SK-N-SH treated with all-trans-retinoic acid at 6 μM for 48 hours (cell line): ENCODE data around the gene SVIL.

Experiments
- ARNTL ChIP-seq: fragments of 450-650 bp; formaldehyde crosslinking; IDR thresholded peaks from 2 replicates; pipeline ENCODE4 v1.5.0; 2020; ENCODE audit warnings: low read depth, mild to moderate bottlenecking, moderate library complexity, borderline replicate concordance
- BACH2 ChIP-seq: fragments of 250-450 bp; sonication (Bioruptor Pico); IDR thresholded peaks from 2 replicates; pipeline ENCODE4 v1.9.0; 2021; ENCODE audit warnings: mild to moderate bottlenecking, borderline replicate concordance
- ESRRG ChIP-seq: fragments of 250-450 bp; sonication (Bioruptor Pico); IDR thresholded peaks from 2 replicates; pipeline ENCODE4 v1.6.1; 2021; ENCODE audit warnings: mild to moderate bottlenecking
- SNAI2 ChIP-seq: fragments of 250-450 bp; sonication (Bioruptor Pico); IDR thresholded peaks from 2 replicates; pipeline ENCODE4 v1.5.0; 2020; ENCODE audit warnings: mild to moderate bottlenecking, moderate library complexity
- TCF4 ChIP-seq: fragments of 250-450 bp; sonication (Bioruptor Pico); IDR thresholded peaks from 2 replicates; pipeline ENCODE4 v1.8.0; 2021; ENCODE audit warnings: mild to moderate bottlenecking, moderate library complexity, borderline replicate concordance
- ZC3H10 ChIP-seq: fragments of 250-450 bp; sonication (Bioruptor Pico); IDR thresholded peaks from 2 replicates; pipeline ENCODE4 v1.5.1; 2021; ENCODE audit warnings: mild to moderate bottlenecking, moderate library complexity
- ZFP3 ChIP-seq: fragments of 250-450 bp; sonication (Bioruptor Pico); IDR thresholded peaks from 2 replicates; pipeline ENCODE4 v1.5.0; 2020; ENCODE audit warnings: mild to moderate bottlenecking, moderate library complexity
- ZNF565 ChIP-seq: fragments of 450-650 bp; formaldehyde crosslinking; conservative IDR thresholded peaks from 2 replicates; pipeline ENCODE4 v1.5.0; 2020; ENCODE audit warnings: low read depth, mild to moderate bottlenecking, moderate library complexity
- ZNF70 ChIP-seq: fragments of 450-650 bp; formaldehyde crosslinking; IDR thresholded peaks from 2 replicates; pipeline ENCODE4 v1.5.0; 2020; ENCODE audit warnings: mild to moderate bottlenecking, moderate library complexity
- TF ChIP-seq, protein P1 (sequence below): fragments of 250-450 bp; sonication (Bioruptor Pico); IDR thresholded peaks from 2 replicates; pipeline ENCODE4 v1.8.0; 2020; ENCODE audit warnings: mild to moderate bottlenecking, moderate library complexity, borderline replicate concordance
- TF ChIP-seq, protein P2 (sequence below): fragments of 250-450 bp; sonication (Bioruptor Pico); IDR thresholded peaks from 2 replicates; pipeline ENCODE4 v1.5.1; 2021; ENCODE audit warnings: mild to moderate bottlenecking, moderate library complexity
- TF ChIP-seq, protein P3 (sequence below): fragments of 250-450 bp; sonication (Bioruptor Pico); IDR thresholded peaks from 2 replicates; pipeline ENCODE4 v1.5.1; 2020; ENCODE audit warnings: low read depth, mild to moderate bottlenecking, moderate library complexity

DNA sequence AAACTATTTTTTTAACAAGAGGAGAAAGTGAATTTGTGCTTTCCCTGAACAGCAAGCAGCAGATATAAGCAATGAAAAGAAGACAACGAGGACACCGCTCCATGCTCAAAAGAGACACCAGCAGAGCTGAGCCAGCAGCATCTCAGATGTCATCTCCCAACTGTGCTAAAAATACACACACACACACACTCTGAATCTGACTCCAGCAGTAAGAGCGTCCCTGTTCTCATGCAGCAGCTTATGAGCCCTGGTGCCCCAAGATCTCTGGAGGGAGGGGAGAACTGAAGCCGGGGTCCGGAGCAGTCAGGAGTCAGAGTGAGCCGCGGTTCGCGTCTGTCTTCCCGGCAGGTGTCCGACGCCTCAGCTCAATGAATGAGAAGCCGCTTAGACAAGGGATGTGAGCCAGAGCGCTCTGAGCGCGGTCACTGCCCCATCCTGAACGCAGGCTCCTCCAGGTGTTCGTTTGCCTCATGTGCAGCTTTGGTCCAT lies 49.2 kb downstream of the SVIL start:
- TF ChIP-seq ESRRG (CRISPR knock-in tag): no peak
- no peak for TF ChIP-seq ZFP3 (CRISPR knock-in tag)
- no peak for TF ChIP-seq ARNTL (CRISPR knock-in tag)
- TF ChIP-seq, protein P1, sequence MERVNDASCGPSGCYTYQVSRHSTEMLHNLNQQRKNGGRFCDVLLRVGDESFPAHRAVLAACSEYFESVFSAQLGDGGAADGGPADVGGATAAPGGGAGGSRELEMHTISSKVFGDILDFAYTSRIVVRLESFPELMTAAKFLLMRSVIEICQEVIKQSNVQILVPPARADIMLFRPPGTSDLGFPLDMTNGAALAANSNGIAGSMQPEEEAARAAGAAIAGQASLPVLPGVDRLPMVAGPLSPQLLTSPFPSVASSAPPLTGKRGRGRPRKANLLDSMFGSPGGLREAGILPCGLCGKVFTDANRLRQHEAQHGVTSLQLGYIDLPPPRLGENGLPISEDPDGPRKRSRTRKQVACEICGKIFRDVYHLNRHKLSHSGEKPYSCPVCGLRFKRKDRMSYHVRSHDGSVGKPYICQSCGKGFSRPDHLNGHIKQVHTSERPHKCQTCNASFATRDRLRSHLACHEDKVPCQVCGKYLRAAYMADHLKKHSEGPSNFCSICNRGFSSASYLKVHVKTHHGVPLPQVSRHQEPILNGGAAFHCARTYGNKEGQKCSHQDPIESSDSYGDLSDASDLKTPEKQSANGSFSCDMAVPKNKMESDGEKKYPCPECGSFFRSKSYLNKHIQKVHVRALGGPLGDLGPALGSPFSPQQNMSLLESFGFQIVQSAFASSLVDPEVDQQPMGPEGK (CRISPR knock-in tag): no peak
- TF ChIP-seq, protein P2, sequence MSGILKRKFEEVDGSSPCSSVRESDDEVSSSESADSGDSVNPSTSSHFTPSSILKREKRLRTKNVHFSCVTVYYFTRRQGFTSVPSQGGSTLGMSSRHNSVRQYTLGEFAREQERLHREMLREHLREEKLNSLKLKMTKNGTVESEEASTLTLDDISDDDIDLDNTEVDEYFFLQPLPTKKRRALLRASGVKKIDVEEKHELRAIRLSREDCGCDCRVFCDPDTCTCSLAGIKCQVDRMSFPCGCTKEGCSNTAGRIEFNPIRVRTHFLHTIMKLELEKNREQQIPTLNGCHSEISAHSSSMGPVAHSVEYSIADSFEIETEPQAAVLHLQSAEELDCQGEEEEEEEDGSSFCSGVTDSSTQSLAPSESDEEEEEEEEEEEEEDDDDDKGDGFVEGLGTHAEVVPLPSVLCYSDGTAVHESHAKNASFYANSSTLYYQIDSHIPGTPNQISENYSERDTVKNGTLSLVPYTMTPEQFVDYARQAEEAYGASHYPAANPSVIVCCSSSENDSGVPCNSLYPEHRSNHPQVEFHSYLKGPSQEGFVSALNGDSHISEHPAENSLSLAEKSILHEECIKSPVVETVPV: no peak
- TF ChIP-seq ZNF565 (CRISPR knock-in tag): no peak
- TF ChIP-seq TCF4 (CRISPR knock-in tag): no peak
- no peak for TF ChIP-seq BACH2 (CRISPR knock-in tag)
- TF ChIP-seq SNAI2 (CRISPR knock-in tag): no peak
- TF ChIP-seq, protein P3, sequence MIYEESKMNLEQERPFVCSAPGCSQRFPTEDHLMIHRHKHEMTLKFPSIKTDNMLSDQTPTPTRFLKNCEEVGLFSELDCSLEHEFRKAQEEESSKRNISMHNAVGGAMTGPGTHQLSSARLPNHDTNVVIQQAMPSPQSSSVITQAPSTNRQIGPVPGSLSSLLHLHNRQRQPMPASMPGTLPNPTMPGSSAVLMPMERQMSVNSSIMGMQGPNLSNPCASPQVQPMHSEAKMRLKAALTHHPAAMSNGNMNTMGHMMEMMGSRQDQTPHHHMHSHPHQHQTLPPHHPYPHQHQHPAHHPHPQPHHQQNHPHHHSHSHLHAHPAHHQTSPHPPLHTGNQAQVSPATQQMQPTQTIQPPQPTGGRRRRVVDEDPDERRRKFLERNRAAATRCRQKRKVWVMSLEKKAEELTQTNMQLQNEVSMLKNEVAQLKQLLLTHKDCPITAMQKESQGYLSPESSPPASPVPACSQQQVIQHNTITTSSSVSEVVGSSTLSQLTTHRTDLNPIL (CRISPR knock-in tag): no peak
- TF ChIP-seq ZC3H10 (CRISPR knock-in tag): no peak
- no peak for TF ChIP-seq ZNF70 (CRISPR knock-in tag)
